ENCODE data around the gene FCHO1. TPM values are rescaled to one million over a fixed set of nuclear protein-coding genes. Genes with fewer than 3 reads are reported as not detected.

FCHO1 gene
- polyA plus RNA-seq, 1 donor (not counting 4 experiments of a cell fraction or from before 2014, with no cell fraction given) = 0.14 TPM

DNA sequence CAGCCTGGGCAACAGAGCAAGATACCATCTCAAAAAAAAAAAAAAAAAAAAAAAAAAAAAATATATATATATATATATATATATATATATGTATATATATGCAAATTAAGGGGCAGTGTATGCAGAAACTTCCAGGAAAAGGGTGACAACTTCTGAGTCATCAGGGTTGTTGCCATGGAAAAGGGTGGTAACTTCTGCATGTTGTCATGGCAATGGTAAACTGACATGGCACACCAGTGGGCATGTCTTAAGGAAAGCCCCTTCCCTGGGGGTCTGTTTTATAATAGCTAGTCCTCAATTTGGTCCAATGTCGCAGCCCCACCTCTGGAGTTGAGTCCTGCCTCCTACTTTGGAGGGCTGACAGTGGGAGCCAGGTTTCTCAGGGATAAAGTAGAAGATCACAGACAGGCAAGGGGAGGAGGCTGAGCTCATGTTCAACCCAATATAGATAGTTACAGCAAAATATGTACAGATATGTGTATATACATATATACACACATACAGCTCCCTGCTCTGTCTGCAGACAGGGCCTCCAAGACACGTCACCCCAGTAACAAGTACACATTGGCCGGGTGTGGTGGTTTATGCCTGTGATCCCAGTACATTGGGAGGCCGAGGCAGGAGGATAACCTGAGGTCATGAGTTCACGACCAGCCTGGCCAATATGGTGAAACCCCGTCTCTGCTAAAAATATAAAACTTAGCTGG, 7.2 kb upstream of the FCHO1 start:
- H3K36me3 ChIP-seq (ENCODE audit: control insufficient read depth in 2 of 2, extremely low read depth in 1 of 2, insufficient read depth in 2 of 2, low read length in 2 of 2) = no peaks in the 10 kb centered on the region
- no peaks in the 10 kb centered on the region for H3K79me2 ChIP-seq (ENCODE audit: control insufficient read depth, insufficient read depth, low read length)
- no peak overlapping the region for H3K4me2 ChIP-seq (ENCODE audit: control insufficient read depth, extremely low read depth, insufficient read depth, low read depth, low read length)
- no peak overlapping the region for H3K27ac ChIP-seq (ENCODE audit: control insufficient read depth, insufficient read depth, low read length)
- no peak overlapping the region for H3K4me3 ChIP-seq (ENCODE audit: control insufficient read depth in 2 of 3, extremely low read depth in 1 of 3, insufficient read depth in 2 of 3, low read depth in 1 of 3, low read length in 3 of 3)
- H4K20me1 ChIP-seq (ENCODE audit: control insufficient read depth, extremely low read depth, insufficient read depth, low read length) = no peaks in the 10 kb centered on the region
- peaks cover 3% of the 10 kb centered on the region for H3K27me3 ChIP-seq (ENCODE audit: control insufficient read depth, extremely low read depth, insufficient read depth, low read length)
- dilution Hi-C loops (cut with MboI; ENCODE audit: extremely low pct_ligation_motif_present, low sequenced_read_pairs) = no loop called here
- DNase-seq (ENCODE audit: low read depth, low spot score) = no peak
- H3K9me1 ChIP-seq (ENCODE audit: control insufficient read depth, extremely low read depth, insufficient read depth, low read length) = no peaks in the 10 kb centered on the region
- H3K4me1 ChIP-seq (ENCODE audit: control insufficient read depth, extremely low read depth, insufficient read depth, low read length) = no peaks in the 10 kb centered on the region
- no peak overlapping the region for H3K9ac ChIP-seq (ENCODE audit: control insufficient read depth, extremely low read depth, insufficient read depth, low read length)
- no peak overlapping the region for H2AFZ ChIP-seq (ENCODE audit: control insufficient read depth, low read length)
- TF ChIP-seq EZH2 (IDR thresholded peaks at IDR 0.05; ENCODE audit: low read length) = no peak
- TF ChIP-seq, protein P1, sequence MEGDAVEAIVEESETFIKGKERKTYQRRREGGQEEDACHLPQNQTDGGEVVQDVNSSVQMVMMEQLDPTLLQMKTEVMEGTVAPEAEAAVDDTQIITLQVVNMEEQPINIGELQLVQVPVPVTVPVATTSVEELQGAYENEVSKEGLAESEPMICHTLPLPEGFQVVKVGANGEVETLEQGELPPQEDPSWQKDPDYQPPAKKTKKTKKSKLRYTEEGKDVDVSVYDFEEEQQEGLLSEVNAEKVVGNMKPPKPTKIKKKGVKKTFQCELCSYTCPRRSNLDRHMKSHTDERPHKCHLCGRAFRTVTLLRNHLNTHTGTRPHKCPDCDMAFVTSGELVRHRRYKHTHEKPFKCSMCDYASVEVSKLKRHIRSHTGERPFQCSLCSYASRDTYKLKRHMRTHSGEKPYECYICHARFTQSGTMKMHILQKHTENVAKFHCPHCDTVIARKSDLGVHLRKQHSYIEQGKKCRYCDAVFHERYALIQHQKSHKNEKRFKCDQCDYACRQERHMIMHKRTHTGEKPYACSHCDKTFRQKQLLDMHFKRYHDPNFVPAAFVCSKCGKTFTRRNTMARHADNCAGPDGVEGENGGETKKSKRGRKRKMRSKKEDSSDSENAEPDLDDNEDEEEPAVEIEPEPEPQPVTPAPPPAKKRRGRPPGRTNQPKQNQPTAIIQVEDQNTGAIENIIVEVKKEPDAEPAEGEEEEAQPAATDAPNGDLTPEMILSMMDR (optimal IDR thresholded peaks at IDR 0.05 in 1 of 3, IDR thresholded peaks at IDR 0.05 in 1 of 3, conservative IDR thresholded peaks at IDR 0.05 in 1 of 3; ENCODE audit: extremely low read depth in 1 of 3, insufficient read depth in 2 of 3, low read length in 3 of 3) = no peak
- H3K9me3 ChIP-seq (ENCODE audit: control insufficient read depth, low read depth, low read length) = no peaks in the 10 kb centered on the region
- FAIRE-seq = no peak

DNA sequence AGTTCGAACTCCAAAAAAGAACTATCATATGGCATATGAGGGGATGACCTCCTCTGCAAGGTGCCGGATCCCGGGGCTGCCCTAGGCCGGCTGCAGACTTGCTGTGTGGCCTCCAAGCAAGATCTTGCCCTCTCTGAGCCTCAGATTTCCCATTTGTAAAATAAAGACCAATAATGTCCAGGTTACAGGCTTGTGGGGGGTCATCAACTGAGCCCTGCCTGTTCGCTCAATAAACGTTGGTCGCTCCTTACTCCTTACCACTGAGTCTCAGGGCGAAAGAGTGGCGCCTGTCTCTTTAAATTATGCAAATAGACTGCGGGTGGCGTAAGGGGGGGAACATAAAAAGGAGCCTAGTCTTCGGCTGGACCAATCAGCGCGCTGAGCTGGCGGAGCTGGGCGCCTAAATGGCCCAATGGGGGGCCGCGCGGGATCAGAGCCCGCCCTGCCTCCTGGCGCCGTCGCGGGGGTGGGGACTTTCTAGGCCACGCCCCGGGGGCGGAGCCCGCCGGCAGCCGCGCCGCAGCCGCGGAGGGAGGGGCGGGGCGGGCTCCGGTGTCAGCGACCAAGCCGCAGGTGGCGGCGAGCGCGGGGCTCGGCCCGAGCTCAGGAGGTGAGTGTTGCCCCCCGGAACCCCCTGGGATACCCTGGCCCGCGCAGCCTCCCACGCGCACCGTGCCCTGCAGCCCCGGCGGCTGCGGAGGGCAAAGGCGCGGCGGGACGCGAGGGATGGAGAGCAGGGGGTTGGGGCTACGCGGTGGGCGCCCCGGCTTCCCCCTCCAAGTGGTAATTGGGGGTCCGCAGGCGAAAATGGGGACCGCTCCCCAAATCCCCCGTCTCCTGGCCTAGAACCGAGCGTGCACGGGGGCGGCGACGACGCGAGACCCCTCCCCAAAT, 3.8 kb upstream of the FCHO1 start:
- FAIRE-seq (no peak), DNase-seq (ENCODE audit: low read depth, low spot score) (peak; percentile 41)
- dilution Hi-C loops (cut with MboI; ENCODE audit: extremely low pct_ligation_motif_present, low sequenced_read_pairs) = no loop called here

More for the DNA sequence above, 3.8 kb upstream of the FCHO1 start:
- Histone ChIP-seq H3K79me2 (ENCODE audit: control insufficient read depth, insufficient read depth, low read length) (no peaks in the 10 kb centered on the region), H3K4me1 (ENCODE audit: control insufficient read depth, extremely low read depth, insufficient read depth, low read length) (no peaks in the 10 kb centered on the region), H3K9me1 (ENCODE audit: control insufficient read depth, extremely low read depth, insufficient read depth, low read length) (no peaks in the 10 kb centered on the region), H3K27me3 (ENCODE audit: control insufficient read depth, extremely low read depth, insufficient read depth, low read length) (peaks cover 8% of the 10 kb centered on the region), H3K27ac (ENCODE audit: control insufficient read depth, insufficient read depth, low read length) (no peak overlapping the region), H2AFZ (ENCODE audit: control insufficient read depth, low read length) (peak overlapping the region; percentile 49), H3K36me3 (ENCODE audit: control insufficient read depth in 2 of 2, extremely low read depth in 1 of 2, insufficient read depth in 2 of 2, low read length in 2 of 2) (no peaks in the 10 kb centered on the region), H3K4me2 (ENCODE audit: control insufficient read depth, extremely low read depth, insufficient read depth, low read depth, low read length) (peak overlapping the region; percentile 76), H4K20me1 (ENCODE audit: control insufficient read depth, extremely low read depth, insufficient read depth, low read length) (no peaks in the 10 kb centered on the region), H3K4me3 (ENCODE audit: control insufficient read depth in 2 of 3, extremely low read depth in 1 of 3, insufficient read depth in 2 of 3, low read depth in 1 of 3, low read length in 3 of 3) (peak overlapping the region; percentile 17 to 48 (median 45)), H3K9ac (ENCODE audit: control insufficient read depth, extremely low read depth, insufficient read depth, low read length) (no peak overlapping the region), H3K9me3 (ENCODE audit: control insufficient read depth, low read depth, low read length) (no peaks in the 10 kb centered on the region)
- no peak for TF ChIP-seq EZH2 (IDR thresholded peaks at IDR 0.05; ENCODE audit: low read length)
- TF ChIP-seq, protein P1 (optimal IDR thresholded peaks at IDR 0.05 in 1 of 3, IDR thresholded peaks at IDR 0.05 in 1 of 3, conservative IDR thresholded peaks at IDR 0.05 in 1 of 3; ENCODE audit: extremely low read depth in 1 of 3, insufficient read depth in 2 of 3, low read length in 3 of 3) = no peak

Measured in keratinocyte (primary cell).